K562 (cell line): Measurements from ENCODE around the gene SMARCD2. TPM values are rescaled to one million over a fixed set of nuclear protein-coding genes. Genes with fewer than 3 reads are reported as not detected.

ENCODE experiments used
- ATAC-seq: fragments of 200-7000 bp; cut with Tn5 transposase; 3 replicates; pipeline ENCODE4 v1.9.1; 2020; ENCODE audit warnings: moderate library complexity
- BruUV-seq: library from RNA; stranded (reverse); fragments of 400-500 nt; replicated peaks from 2 replicates; lab custom pipeline; 2021; lab: Mats Ljungman, UMichigan
- CTCF ChIA-PET: fragments of 300-600 bp; formaldehyde crosslinking; extraction: SDS; loops from one replicate; lab custom pipeline; 2021; ENCODE audit warnings: low intra/inter-chr PET ratio; lab: Yijun Ruan, JAX
- POLR2A ChIA-PET: fragments of 300-600, 350-650 bp; sonication (Branson Sonifier 250); formaldehyde crosslinking; extraction: SDS; loops from one replicate; lab custom pipeline; 2021; ENCODE audit warnings: antibody characterized with exemption, inconsistent platforms; lab: Yijun Ruan, JAX
- DNase-seq, 4 experiments: peaks; one replicate each; pipeline versions ENCODE4 v3.0.0 to v3.0.0-alpha.2; 2011 to 2018; ENCODE audit warnings: low spot score in 3 of 4, mixed read lengths in 3 of 4; ENCODE audit errors: extremely low read depth in 1 of 4
- FAIRE-seq: peaks from 2 replicates; lab custom pipeline; 2011; peaks lifted over from hg19 to GRCh38; lab: Jason Lieb, UNC
- H2AFZ ChIP-seq: 2 replicates; pipeline ENCODE4 v1.6.0; 2011; ENCODE audit warnings: low read depth, low read length, control low read depth, inconsistent platforms
- H3K27ac ChIP-seq: fragments of 200-600 bp; 3 replicates; pipeline ENCODE4 v1.8.0; 2011; ENCODE audit warnings: low read depth, mild to moderate bottlenecking, control low read depth, inconsistent platforms, low read length, moderate library complexity, mixed read lengths; ENCODE audit errors: extremely low read depth
- H3K27me3 ChIP-seq, 2 experiments: fragments of 300-600 bp in 1 of 2; 2 replicates in 1 of 2; 3 replicates in 1 of 2; pipeline versions ENCODE4 v1.6.0 to v1.8.0; 2011; ENCODE audit warnings: inconsistent platforms in 2 of 2, low read length in 2 of 2, mild to moderate bottlenecking in 1 of 2, mixed read lengths in 1 of 2, moderate library complexity in 1 of 2; ENCODE audit not compliant: control insufficient read depth in 2 of 2, insufficient read depth in 2 of 2
- H3K36me3 ChIP-seq: fragments of 300-600 bp; 3 replicates; pipeline ENCODE4 v1.8.0; 2011; ENCODE audit warnings: mild to moderate bottlenecking, low read length, inconsistent platforms; ENCODE audit not compliant: control insufficient read depth, insufficient read depth
- H3K4me1 ChIP-seq, 2 experiments: fragments of 200-600 bp in 1 of 2; replicated peaks in 1 of 2; 2 replicates in 1 of 2; 3 replicates in 1 of 2; pipeline versions ENCODE4 v1.5.1 to v1.8.0; 2011; ENCODE audit warnings: inconsistent platforms in 2 of 2, low read length in 2 of 2, mild to moderate bottlenecking in 1 of 2, mixed read lengths in 1 of 2, moderate library complexity in 1 of 2; ENCODE audit not compliant: control insufficient read depth in 2 of 2, insufficient read depth in 2 of 2
- H3K4me2 ChIP-seq: 2 replicates; pipeline ENCODE4 v1.6.1; 2011; ENCODE audit warnings: low read length, control low read depth, inconsistent platforms, mixed read lengths; ENCODE audit not compliant: insufficient read depth
- H3K4me3 ChIP-seq: fragments of 200-600 bp; sonication (generic), shearing (Covaris generic); 2 replicates; pipeline ENCODE4 v1.5.1; 2016; ENCODE audit warnings: control low read depth, inconsistent platforms
- H3K79me2 ChIP-seq: fragments of 200-600 bp; 3 replicates; pipeline ENCODE4 v1.8.0; 2011; ENCODE audit warnings: low read length, inconsistent platforms; ENCODE audit not compliant: control insufficient read depth, insufficient read depth
- H3K9ac ChIP-seq, 2 experiments: 2 replicates each; pipeline versions ENCODE4 v1.6.0 to v1.6.1; 2011; ENCODE audit warnings: low read depth in 2 of 2, low read length in 2 of 2, control low read depth in 1 of 2, inconsistent platforms in 1 of 2, mild to moderate bottlenecking in 1 of 2, mixed read lengths in 1 of 2; ENCODE audit not compliant: insufficient read depth in 1 of 2
- H3K9me1 ChIP-seq: one replicate; pipeline ENCODE4 v1.6.0; 2011; ENCODE audit warnings: inconsistent platforms, mild to moderate bottlenecking, low read length, moderate library complexity; ENCODE audit not compliant: control insufficient read depth, insufficient read depth
- H3K9me3 ChIP-seq: replicated peaks from 2 replicates; pipeline ENCODE4 v1.5.1; 2011; ENCODE audit warnings: low read depth, low read length, inconsistent platforms; ENCODE audit not compliant: control insufficient read depth, insufficient read depth
- H4K20me1 ChIP-seq: replicated peaks from 2 replicates; pipeline ENCODE4 v1.6.1; 2011; ENCODE audit warnings: low read length, inconsistent platforms, mixed read lengths; ENCODE audit not compliant: control insufficient read depth, insufficient read depth
- NCOR1 ChIP-seq: fragments of 450-650 bp; IDR thresholded peaks from 2 replicates; pipeline ENCODE4 v1.6.1; 2016; ENCODE audit warnings: mild to moderate bottlenecking, moderate library complexity
- NFIX ChIP-seq: fragments of 250-450 bp; sonication (Bioruptor Pico); IDR thresholded peaks from 2 replicates; pipeline ENCODE4 v1.4.0; 2020; ENCODE audit warnings: low read depth, mild to moderate bottlenecking, moderate library complexity
- NFXL1 ChIP-seq: fragments of 450-650 bp; formaldehyde crosslinking; IDR thresholded peaks from 2 replicates; pipeline ENCODE4 v1.4.0; 2021; ENCODE audit warnings: mild to moderate bottlenecking
- RBFOX2 ChIP-seq: fragments of 200-400 bp; formaldehyde crosslinking; IDR thresholded peaks from 2 replicates; pipeline ENCODE4 v1.6.1; 2017; ENCODE audit warnings: low read depth, mild to moderate bottlenecking, low read length, moderate library complexity
- SMAD2 ChIP-seq: fragments of 150-350 bp; IDR thresholded peaks from 2 replicates; pipeline ENCODE4 v1.6.1; 2014; ENCODE audit warnings: low read depth, mild to moderate bottlenecking, low read length
- ZBTB33 ChIP-seq: sonication (generic); formaldehyde crosslinking; IDR thresholded peaks from 2 replicates; pipeline ENCODE4 v1.8.1; 2023; ENCODE audit warnings: mild to moderate bottlenecking, missing genetic modification reagents
- ZNF644 ChIP-seq: fragments of 200-800 bp; sonication (Bioruptor generic); IDR thresholded peaks from 2 replicates; pipeline ENCODE4 v1.6.1; 2016; ENCODE audit warnings: low read depth, missing genetic modification characterization, missing compliant biosample characterization
- ZNF699 ChIP-seq: fragments of 250-450 bp; sonication (Bioruptor Pico); IDR thresholded peaks from 2 replicates; pipeline ENCODE4 v1.8.0; 2021; ENCODE audit warnings: mild to moderate bottlenecking, moderate library complexity; ENCODE audit not compliant: insufficient replicate concordance
- WGBS: fragments of 100-300 bp; shearing (Covaris generic); methylation state at CpG from one replicate; pipeline ENCODE4 v1.1.6; 2016; ENCODE audit warnings: low coverage, mixed read lengths; ENCODE audit not compliant: insufficient coverage; ENCODE audit errors: missing lambda C conversion rate; 5-methylcytosine and 5-hydroxymethylcytosine counted together
- in situ Hi-C: fragments of 300-500 bp; cut with MboI; formaldehyde crosslinking; loops from 4 replicates; pipeline ENCODE4 v1.15.0; 2018; ENCODE audit warnings: inconsistent platforms, mixed read lengths
- intact Hi-C: fragments of 100-400 bp; cut with micrococcal nuclease; formaldehyde crosslinking; loops from 2 replicates; pipeline ENCODE4 v1.14.2; 2022
- polyA plus RNA-seq, 8 experiments: library from polyadenylated mRNA; depleted of rRNA in 4 of 8; stranded (reverse) in 5 of 8; unstranded in 3 of 8; fragments of >200 nt; fragmentation: Nextera tagmentation in 2 of 8; fragmentation: Illumina TruSeq in 1 of 8; extraction: Ambion mirVana in 2 of 8; extraction: Trizol in 1 of 8; gene quantifications; 2 replicates each; pipeline versions ENCODE4 v1.2.1 to v1.2.3, GENCODE V29; 2011 to 2014; ENCODE audit warnings: inconsistent platforms in 1 of 8, missing spikeins in 1 of 8
- total RNA-seq, 7 experiments: library from RNA; depleted of rRNA in 6 of 7; stranded (reverse); fragments of >200 nt in 6 of 7; fragmentation: Illumina TruSeq in 2 of 7; extraction: Trizol in 2 of 7; gene quantifications; 2 replicates each; pipeline versions ENCODE4 v1.2.1 to v1.2.3, GENCODE V29; 2011 to 2021; ENCODE audit warnings: low replicate concordance in 1 of 7
- TF ChIP-seq, protein P1 (sequence below), 2 experiments: fragments of 150-350 bp in 1 of 2; IDR thresholded peaks; 2 replicates each; pipeline ENCODE4 v1.6.1; 2012 to 2016; ENCODE audit warnings: low read depth in 2 of 2, low read length in 2 of 2, mild to moderate bottlenecking in 1 of 2, moderate library complexity in 1 of 2
- TF ChIP-seq, protein P2 (sequence below): sonication (generic); formaldehyde crosslinking; IDR thresholded peaks from 2 replicates; pipeline ENCODE4 v1.8.0; 2022; ENCODE audit warnings: missing genetic modification reagents, mild to moderate bottlenecking, borderline replicate concordance

SMARCD2 gene
- total and polyA plus RNA-seq, 9 of the 15 experiments (the other 6 are each of a cell fraction or from before 2014, with no cell fraction given), result 1.7 to 114 (median 90.3) TPM

- DNase-seq, result no peak
- no TSS peak for BruUV-seq
- Histone ChIP-seq H2AFZ (no peak overlapping the region), H3K4me1 (no peaks in the 10 kb centered on the region), H3K36me3 (peaks cover 95% of the 10 kb centered on the region), H3K9ac (no peak overlapping the region), H4K20me1 (no peaks in the 10 kb centered on the region; the same call in 1 of the 2 replicates), H3K9me1 (no peaks in the 10 kb centered on the region), H3K79me2 (peaks cover 14% of the 10 kb centered on the region; the same call in 1 of the 3 replicates), H3K27me3 (no peaks in the 10 kb centered on the region), H3K9me3 (no peaks in the 10 kb centered on the region), H3K4me3 (no peak overlapping the region), H3K27ac (no peak overlapping the region), H3K4me2 (no peak overlapping the region)
- no peak for TF ChIP-seq RBFOX2
- TF ChIP-seq, protein P1, sequence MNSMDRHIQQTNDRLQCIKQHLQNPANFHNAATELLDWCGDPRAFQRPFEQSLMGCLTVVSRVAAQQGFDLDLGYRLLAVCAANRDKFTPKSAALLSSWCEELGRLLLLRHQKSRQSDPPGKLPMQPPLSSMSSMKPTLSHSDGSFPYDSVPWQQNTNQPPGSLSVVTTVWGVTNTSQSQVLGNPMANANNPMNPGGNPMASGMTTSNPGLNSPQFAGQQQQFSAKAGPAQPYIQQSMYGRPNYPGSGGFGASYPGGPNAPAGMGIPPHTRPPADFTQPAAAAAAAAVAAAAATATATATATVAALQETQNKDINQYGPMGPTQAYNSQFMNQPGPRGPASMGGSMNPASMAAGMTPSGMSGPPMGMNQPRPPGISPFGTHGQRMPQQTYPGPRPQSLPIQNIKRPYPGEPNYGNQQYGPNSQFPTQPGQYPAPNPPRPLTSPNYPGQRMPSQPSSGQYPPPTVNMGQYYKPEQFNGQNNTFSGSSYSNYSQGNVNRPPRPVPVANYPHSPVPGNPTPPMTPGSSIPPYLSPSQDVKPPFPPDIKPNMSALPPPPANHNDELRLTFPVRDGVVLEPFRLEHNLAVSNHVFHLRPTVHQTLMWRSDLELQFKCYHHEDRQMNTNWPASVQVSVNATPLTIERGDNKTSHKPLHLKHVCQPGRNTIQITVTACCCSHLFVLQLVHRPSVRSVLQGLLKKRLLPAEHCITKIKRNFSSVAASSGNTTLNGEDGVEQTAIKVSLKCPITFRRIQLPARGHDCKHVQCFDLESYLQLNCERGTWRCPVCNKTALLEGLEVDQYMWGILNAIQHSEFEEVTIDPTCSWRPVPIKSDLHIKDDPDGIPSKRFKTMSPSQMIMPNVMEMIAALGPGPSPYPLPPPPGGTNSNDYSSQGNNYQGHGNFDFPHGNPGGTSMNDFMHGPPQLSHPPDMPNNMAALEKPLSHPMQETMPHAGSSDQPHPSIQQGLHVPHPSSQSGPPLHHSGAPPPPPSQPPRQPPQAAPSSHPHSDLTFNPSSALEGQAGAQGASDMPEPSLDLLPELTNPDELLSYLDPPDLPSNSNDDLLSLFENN (IDR thresholded peaks at IDR 0.05; ENCODE audit: low read depth in 2 of 2, low read length in 2 of 2), result no peak
- no peak for TF ChIP-seq NFIX (CRISPR knock-in tag)
- TF ChIP-seq, protein P2, sequence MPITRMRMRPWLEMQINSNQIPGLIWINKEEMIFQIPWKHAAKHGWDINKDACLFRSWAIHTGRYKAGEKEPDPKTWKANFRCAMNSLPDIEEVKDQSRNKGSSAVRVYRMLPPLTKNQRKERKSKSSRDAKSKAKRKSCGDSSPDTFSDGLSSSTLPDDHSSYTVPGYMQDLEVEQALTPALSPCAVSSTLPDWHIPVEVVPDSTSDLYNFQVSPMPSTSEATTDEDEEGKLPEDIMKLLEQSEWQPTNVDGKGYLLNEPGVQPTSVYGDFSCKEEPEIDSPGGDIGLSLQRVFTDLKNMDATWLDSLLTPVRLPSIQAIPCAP (CRISPR knock-in tag), result no peak
- no peak for TF ChIP-seq ZBTB33 (CRISPR knock-in tag)
- TF ChIP-seq SMAD2, result no peak
- no peak for TF ChIP-seq ZNF644 (tag)
- TF ChIP-seq NFXL1 (CRISPR knock-in tag), result no peak
- TF ChIP-seq NCOR1, result no peak
- no peak for TF ChIP-seq ZNF699
- in situ Hi-C loops (no loop called here), intact Hi-C loops (no loop called here)
- no peak for ATAC-seq
- WGBS, result 86% methylated on average over 3 of the region's 3 CpGs
- ChIA-PET POLR2A (interaction anchor here (1.0 to 2.8 kb wide), 5 partner anchors 9 to 25 kb away, joined by 5 to 10 read pairs (median 6); partner anchors contain the start of genes CCDC47 and DDX42), CTCF (no interaction called here)
- FAIRE-seq, result no peak
Measured at GRCh38 chr17:63798572-63799106, 43.8 kb downstream of the SMARCD2 start.
